HCT116 (cell line): Measurements from ENCODE around the gene ASB3. TPM values are rescaled to one million over a fixed set of nuclear protein-coding genes. Genes with fewer than 3 reads are reported as not detected.

Source experiments
- ATAC-seq: fragments of 200-7000 bp; cut with Tn5 transposase; 2 replicates; pipeline ENCODE4 v1.9.1; 2020; ENCODE audit warnings: mild to moderate bottlenecking, moderate library complexity
- BruUV-seq: library from RNA; stranded (reverse); fragments of 400-500 nt; replicated peaks from 2 replicates; lab custom pipeline; 2021; lab: Mats Ljungman, UMichigan
- CTCF ChIA-PET: fragments of 300-600 bp; sonication (Branson Sonifier 250); formaldehyde crosslinking; loops from one replicate; lab custom pipeline; 2021; ENCODE audit warnings: antibody characterized with exemption; lab: Charles Lee
- POLR2A ChIA-PET: fragments of 300-600, 350-600 bp; sonication (Branson Sonifier 250); formaldehyde crosslinking; loops from one replicate; lab custom pipeline; 2021; ENCODE audit warnings: antibody characterized with exemption; lab: Charles Lee
- RAD21 ChIA-PET, 2 experiments: fragments of 300-600 bp; sonication (Branson Sonifier 250); formaldehyde crosslinking; loops; one replicate each; lab custom pipeline; 2023; ENCODE audit warnings: low total read pairs in 2 of 2; ENCODE audit not compliant: uncharacterized antibody in 2 of 2, unreplicated experiment in 2 of 2, low non-redundant PET in 1 of 2; lab: Charles Lee
- DNase-seq: peaks from one replicate; pipeline ENCODE4 v3.0.0-alpha.2; 2010; ENCODE audit warnings: low read depth, low spot score
- H2AFZ ChIP-seq: fragments of 200-600 bp; shearing (Covaris generic), sonication (generic); 2 replicates; pipeline ENCODE4 v1.6.1; 2017; ENCODE audit warnings: low read depth, mixed run types, mixed read lengths, antibody characterized with exemption, low read length; ENCODE audit not compliant: poor library complexity, severe bottlenecking
- H3K27ac ChIP-seq: 2 replicates; pipeline ENCODE4 v1.5.1; 2012; ENCODE audit warnings: low read depth, low read length
- H3K27me3 ChIP-seq: fragments of 200-600 bp; sonication (generic); 2 replicates; pipeline ENCODE4 v1.6.1; 2016; ENCODE audit warnings: mixed run types, low read length, mixed read lengths; ENCODE audit not compliant: insufficient read depth
- H3K36me3 ChIP-seq, 2 experiments: fragments of 200-500 bp in 1 of 2; fragments of 200-600 bp in 1 of 2; sonication (Bioruptor generic) in 1 of 2; sonication (generic) in 1 of 2; 2 replicates each; pipeline versions ENCODE4 v1.5.1 to v1.6.1; 2014 to 2016; ENCODE audit warnings: low read length in 2 of 2, inconsistent platforms in 1 of 2, mixed read lengths in 1 of 2, mixed run types in 1 of 2; ENCODE audit not compliant: insufficient read depth in 2 of 2, control insufficient read depth in 1 of 2
- H3K4me1 ChIP-seq, 2 experiments: fragments of 200-600 bp in 1 of 2; sonication (generic) in 1 of 2; 2 replicates each; pipeline versions ENCODE4 v1.5.1 to v1.6.1; 2012 to 2017; ENCODE audit warnings: low read length in 2 of 2, inconsistent platforms in 1 of 2, mild to moderate bottlenecking in 1 of 2, mixed read lengths in 1 of 2, mixed run types in 1 of 2, moderate library complexity in 1 of 2; ENCODE audit not compliant: insufficient read depth in 2 of 2, control insufficient read depth in 1 of 2
- H3K4me2 ChIP-seq: fragments of 200-600 bp; sonication (generic); 2 replicates; pipeline ENCODE4 v1.6.1; 2017; ENCODE audit warnings: mixed run types, low read length, mixed read lengths
- H3K4me3 ChIP-seq, 2 experiments: fragments of 200-600 bp in 1 of 2; sonication (generic) in 1 of 2; replicated peaks in 1 of 2; 2 replicates each; pipeline ENCODE4 v1.5.1; 2011 to 2016; ENCODE audit warnings: low read length in 2 of 2, control low read depth in 1 of 2, low read depth in 1 of 2, mild to moderate bottlenecking in 1 of 2, mixed read lengths in 1 of 2, mixed run types in 1 of 2
- H3K79me2 ChIP-seq: fragments of 200-600 bp; sonication (generic); 2 replicates; pipeline ENCODE4 v1.6.1; 2017; ENCODE audit warnings: mild to moderate bottlenecking, mixed run types, low read length, moderate library complexity, mixed read lengths; ENCODE audit not compliant: insufficient read depth
- H3K9ac ChIP-seq: fragments of 200-600 bp; sonication (generic); 2 replicates; pipeline ENCODE4 v1.6.1; 2016; ENCODE audit warnings: low read length, mixed read lengths
- H3K9me2 ChIP-seq: fragments of 200-600 bp; sonication (generic), shearing (Covaris generic); 2 replicates; pipeline ENCODE4 v1.6.1; 2017; ENCODE audit warnings: mixed run types, mild to moderate bottlenecking, moderate library complexity; ENCODE audit not compliant: insufficient read depth
- H3K9me3 ChIP-seq, 2 experiments: fragments of 200-500 bp in 1 of 2; fragments of 200-600 bp in 1 of 2; sonication (Bioruptor generic) in 1 of 2; sonication (generic) in 1 of 2; 2 replicates each; pipeline ENCODE4 v1.6.1; 2014 to 2017; ENCODE audit warnings: low read length in 2 of 2, mixed read lengths in 2 of 2, inconsistent platforms in 1 of 2, low read depth in 1 of 2, mild to moderate bottlenecking in 1 of 2, mixed run types in 1 of 2, moderate library complexity in 1 of 2; ENCODE audit not compliant: control insufficient read depth in 1 of 2, insufficient read depth in 1 of 2
- H4K20me1 ChIP-seq: fragments of 200-600 bp; sonication (generic), shearing (Covaris generic); 2 replicates; pipeline ENCODE4 v1.6.1; 2017; ENCODE audit warnings: mixed run types, mild to moderate bottlenecking, moderate library complexity; ENCODE audit not compliant: insufficient read depth
- ATF3 ChIP-seq: IDR thresholded peaks from 2 replicates; pipeline ENCODE4 v1.6.1; 2012
- CBX3 ChIP-seq: IDR thresholded peaks from 2 replicates; pipeline ENCODE4 v1.6.1; 2012; ENCODE audit warnings: low read depth
- EGR1 ChIP-seq: IDR thresholded peaks from 2 replicates; pipeline ENCODE4 v1.6.1; 2012; ENCODE audit warnings: low read depth
- ELF1 ChIP-seq: IDR thresholded peaks from 2 replicates; pipeline ENCODE4 v1.6.1; 2012; ENCODE audit warnings: low read depth, borderline replicate concordance
- JUND ChIP-seq: IDR thresholded peaks from 2 replicates; pipeline ENCODE4 v1.6.1; 2012
- POLR2A ChIP-seq: IDR thresholded peaks from 2 replicates; pipeline ENCODE4 v1.7.0; 2011; ENCODE audit warnings: borderline replicate concordance; ENCODE audit not compliant: insufficient read depth, insufficient read length; ENCODE audit errors: extremely low read depth
- POLR2AphosphoS5 ChIP-seq: IDR thresholded peaks from 2 replicates; pipeline ENCODE4 v1.6.1; 2011; ENCODE audit warnings: mild to moderate bottlenecking, low read depth, low read length, moderate library complexity
- RAD21 ChIP-seq: IDR thresholded peaks from 2 replicates; pipeline ENCODE4 v1.6.1; 2012; ENCODE audit warnings: low read depth, mild to moderate bottlenecking
- REST ChIP-seq: IDR thresholded peaks from 2 replicates; pipeline ENCODE4 v1.6.1; 2012; ENCODE audit warnings: low read depth
- SIN3A ChIP-seq: IDR thresholded peaks from 2 replicates; pipeline ENCODE4 v1.6.1; 2012; ENCODE audit warnings: low read depth
- SP1 ChIP-seq: IDR thresholded peaks from 2 replicates; pipeline ENCODE4 v1.6.1; 2012; ENCODE audit warnings: low read depth
- SRF ChIP-seq: IDR thresholded peaks from 2 replicates; pipeline ENCODE4 v1.6.1; 2012; ENCODE audit warnings: low read depth
- TCF7L2 ChIP-seq: IDR thresholded peaks from 2 replicates; pipeline ENCODE4 v1.7.0; 2011; ENCODE audit warnings: borderline replicate concordance, inconsistent platforms; ENCODE audit not compliant: insufficient read depth, insufficient read length; ENCODE audit errors: extremely low read depth
- YY1 ChIP-seq: IDR thresholded peaks from 2 replicates; pipeline ENCODE4 v1.6.1; 2011; ENCODE audit warnings: low read length, low read depth, moderate library complexity, mild to moderate bottlenecking; ENCODE audit not compliant: insufficient replicate concordance; ENCODE audit errors: extremely low read depth
- ZNF274 ChIP-seq: fragments of 200-500 bp; sonication (Bioruptor generic); IDR thresholded peaks from 2 replicates; pipeline ENCODE4 v1.6.1; 2014; ENCODE audit warnings: mild to moderate bottlenecking, low read depth, low read length, inconsistent platforms
- intact Hi-C: fragments of 100-400 bp; cut with micrococcal nuclease; formaldehyde crosslinking; loops from 2 replicates; pipeline ENCODE4 v1.10.0; 2022
- total RNA-seq: library from RNA; stranded (reverse); gene quantifications from one replicate; pipeline ENCODE4 v1.2.1, GENCODE V29; 2021; ENCODE audit not compliant: unreplicated experiment
- TF ChIP-seq, protein P1 (sequence below): IDR thresholded peaks from 2 replicates; pipeline ENCODE4 v1.6.1; 2011; ENCODE audit warnings: mild to moderate bottlenecking, low read length, moderate library complexity; ENCODE audit not compliant: insufficient replicate concordance; ENCODE audit errors: extremely low read depth

Gene ASB3
- total RNA-seq, 1 experiment from 2014 or later, result 17.3 TPM

- H3K9me3 ChIP-seq, result no peaks in the 10 kb centered on the region
- no peak overlapping the region for H3K27ac ChIP-seq
- H3K4me1 ChIP-seq, result no peaks in the 10 kb centered on the region
- CTCF ChIA-PET, result no interaction called here
- TF ChIP-seq ATF3 (no peak), EGR1 (no peak), SIN3A (no peak), JUND (no peak), RAD21 (no peak), ZNF274 (no peak), REST (no peak), TCF7L2 (no peak), SP1 (no peak), POLR2A (no peak), ELF1 (no peak), CBX3 (no peak), SRF (no peak), POLR2AphosphoS5 (no peak), YY1 (no peak)
- TF ChIP-seq, protein P1, sequence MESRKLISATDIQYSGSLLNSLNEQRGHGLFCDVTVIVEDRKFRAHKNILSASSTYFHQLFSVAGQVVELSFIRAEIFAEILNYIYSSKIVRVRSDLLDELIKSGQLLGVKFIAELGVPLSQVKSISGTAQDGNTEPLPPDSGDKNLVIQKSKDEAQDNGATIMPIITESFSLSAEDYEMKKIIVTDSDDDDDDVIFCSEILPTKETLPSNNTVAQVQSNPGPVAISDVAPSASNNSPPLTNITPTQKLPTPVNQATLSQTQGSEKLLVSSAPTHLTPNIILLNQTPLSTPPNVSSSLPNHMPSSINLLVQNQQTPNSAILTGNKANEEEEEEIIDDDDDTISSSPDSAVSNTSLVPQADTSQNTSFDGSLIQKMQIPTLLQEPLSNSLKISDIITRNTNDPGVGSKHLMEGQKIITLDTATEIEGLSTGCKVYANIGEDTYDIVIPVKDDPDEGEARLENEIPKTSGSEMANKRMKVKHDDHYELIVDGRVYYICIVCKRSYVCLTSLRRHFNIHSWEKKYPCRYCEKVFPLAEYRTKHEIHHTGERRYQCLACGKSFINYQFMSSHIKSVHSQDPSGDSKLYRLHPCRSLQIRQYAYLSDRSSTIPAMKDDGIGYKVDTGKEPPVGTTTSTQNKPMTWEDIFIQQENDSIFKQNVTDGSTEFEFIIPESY, result no peak
- POLR2A ChIA-PET, result no interaction called here
- no TSS peak for BruUV-seq
- H3K4me2 ChIP-seq, result no peak overlapping the region
- no peaks in the 10 kb centered on the region for H3K79me2 ChIP-seq
- ATAC-seq, result no peak
- no peak overlapping the region for H2AFZ ChIP-seq
- H3K4me3 ChIP-seq, result no peak overlapping the region
- no peak overlapping the region for H3K9ac ChIP-seq
- H4K20me1 ChIP-seq, result no peaks in the 10 kb centered on the region
- H3K9me2 ChIP-seq, result no peaks in the 10 kb centered on the region
- no peaks in the 10 kb centered on the region for H3K36me3 ChIP-seq
- no peak for DNase-seq
- intact Hi-C loops, result no loop called here
- RAD21 ChIA-PET, result no interaction called here
- H3K27me3 ChIP-seq, result no peaks in the 10 kb centered on the region
These were observed 140.0 kb downstream of the ASB3 start for GRCh38 chr2:53646788-53647187.
